T-helper 2 cell treated with Interferon-gamma antibody and Interleukin-4, amounts not matched to agents 5 μg/mL and 100 μg/mL, for 36 hours (primary cell): Measurements from ENCODE around the gene NPNT.

Source experiments
- DNase-seq: peaks from one replicate; pipeline ENCODE4 v3.0.0; 2021; ENCODE audit warnings: low spot score
- H3K27ac Mint-ChIP-seq: one replicate; pipeline ENCODE4 v1.8.0; 2021; ENCODE audit warnings: mild to moderate bottlenecking, mixed read lengths
- H3K27me3 Mint-ChIP-seq: one replicate; pipeline ENCODE4 v1.8.0; 2021; ENCODE audit warnings: low read depth, mixed read lengths
- H3K36me3 Mint-ChIP-seq: one replicate; pipeline ENCODE4 v1.8.0; 2021; ENCODE audit warnings: low read depth, mixed read lengths
- H3K4me1 Mint-ChIP-seq: one replicate; pipeline ENCODE4 v1.8.0; 2021; ENCODE audit warnings: low read depth, mixed read lengths
- H3K4me3 Mint-ChIP-seq: one replicate; pipeline ENCODE4 v1.8.0; 2022; ENCODE audit warnings: mild to moderate bottlenecking, moderate library complexity, mixed read lengths
- H3K9me3 Mint-ChIP-seq: one replicate; pipeline ENCODE4 v1.8.0; 2021; ENCODE audit warnings: mixed read lengths

Gene NPNT

DNA sequence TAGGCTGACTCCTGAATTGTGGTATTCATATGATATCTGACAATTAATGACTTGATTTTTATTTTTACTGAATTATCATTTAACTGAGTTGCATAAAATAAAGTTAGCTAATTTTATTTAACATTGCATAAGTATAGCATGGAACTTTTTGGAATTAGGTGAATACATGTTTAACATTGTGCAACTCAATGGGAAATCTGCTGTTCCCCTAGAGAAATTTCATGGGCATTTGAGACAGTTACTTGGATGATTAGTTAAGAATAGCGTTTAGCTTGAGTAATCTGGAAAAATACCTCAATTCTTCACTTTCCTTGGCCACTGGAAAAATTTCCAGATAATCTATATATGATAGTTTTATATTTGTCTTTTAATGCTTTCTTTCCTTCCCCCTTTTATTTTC lies 42.5 kb downstream of the NPNT start:
- no peaks in the 10 kb centered on the region for H3K4me1 Mint-ChIP-seq
- no peaks in the 10 kb centered on the region for H3K9me3 Mint-ChIP-seq

DNA sequence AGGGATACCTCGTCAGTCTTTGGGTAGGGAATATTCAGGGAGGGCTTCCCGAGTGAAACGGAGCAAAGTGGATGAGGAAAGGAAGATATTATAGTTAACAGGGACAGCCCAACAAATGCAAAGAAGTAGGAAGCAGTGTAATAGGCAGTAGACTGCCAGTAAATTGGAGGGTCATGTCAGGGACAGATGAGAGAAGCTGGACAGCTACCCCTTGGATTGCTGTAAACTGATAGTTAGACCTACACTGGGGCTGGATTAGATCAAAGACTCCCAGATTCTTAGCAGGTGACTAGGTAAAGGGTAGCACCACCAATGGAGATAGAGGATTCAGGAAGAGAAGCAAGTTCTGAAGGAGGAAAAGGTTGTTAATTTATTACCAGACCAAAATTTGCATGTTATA lies 48.0 kb downstream of the NPNT start:
- Mint-ChIP-seq H3K27ac (no peak overlapping the region), H3K4me3 (no peak overlapping the region), H3K36me3 (no peaks in the 10 kb centered on the region), H3K4me1 (no peaks in the 10 kb centered on the region), H3K9me3 (no peaks in the 10 kb centered on the region), H3K27me3 (no peaks in the 10 kb centered on the region)
- no peak for DNase-seq

More for the DNA sequence above, 42.5 kb downstream of the NPNT start:
- Mint-ChIP-seq H3K27ac (no peak overlapping the region), H3K36me3 (no peaks in the 10 kb centered on the region), H3K27me3 (no peaks in the 10 kb centered on the region), H3K4me3 (no peak overlapping the region)
- DNase-seq: no peak

DNA sequence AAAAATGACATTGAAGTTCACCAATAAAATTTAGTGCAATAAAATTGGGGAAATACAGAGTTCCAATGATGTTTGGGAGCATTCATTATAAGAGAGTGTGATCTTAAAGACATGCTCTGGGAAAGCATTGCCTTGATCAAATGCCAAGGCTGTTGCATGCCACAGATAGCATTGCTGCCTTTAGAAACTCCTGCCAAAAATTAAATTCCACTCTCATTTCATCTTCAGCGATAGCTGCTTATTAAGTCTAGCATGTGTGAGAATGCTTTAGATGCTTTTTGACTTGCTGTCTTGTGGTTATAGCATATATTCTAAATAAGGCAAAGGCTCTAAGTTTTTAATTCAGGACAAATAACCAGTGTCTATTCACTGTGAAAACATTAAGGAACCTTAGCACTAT lies 49.3 kb downstream of the NPNT start:
- Mint-ChIP-seq H3K4me1 (no peaks in the 10 kb centered on the region), H3K9me3 (no peaks in the 10 kb centered on the region), H3K27ac (no peak overlapping the region), H3K4me3 (no peak overlapping the region), H3K36me3 (no peaks in the 10 kb centered on the region), H3K27me3 (no peaks in the 10 kb centered on the region)
- no peak for DNase-seq

DNA sequence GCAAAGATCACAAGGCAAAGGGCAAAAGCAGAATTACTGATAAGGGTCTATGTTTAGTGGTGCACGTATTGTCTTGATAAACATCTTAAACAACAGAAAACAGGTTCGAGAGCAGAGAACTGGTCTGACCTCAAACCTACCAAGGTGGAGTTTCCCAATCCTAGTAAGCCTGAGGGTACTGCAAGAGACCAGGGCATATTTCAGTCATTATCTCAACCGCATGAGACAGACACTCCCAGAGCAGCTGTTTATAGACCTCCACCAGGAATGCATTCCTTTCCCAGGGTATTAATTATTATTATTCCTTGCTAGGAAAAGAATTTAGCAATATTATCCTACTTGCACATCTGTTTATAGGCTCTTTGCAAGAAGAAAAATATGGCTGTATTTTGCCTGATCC lies 51.5 kb downstream of the NPNT start:
- DNase-seq: no peak
- no peaks in the 10 kb centered on the region for H3K27me3 Mint-ChIP-seq
- H3K4me1 Mint-ChIP-seq: no peaks in the 10 kb centered on the region
- no peaks in the 10 kb centered on the region for H3K36me3 Mint-ChIP-seq
- no peak overlapping the region for H3K4me3 Mint-ChIP-seq
- no peak overlapping the region for H3K27ac Mint-ChIP-seq
- no peaks in the 10 kb centered on the region for H3K9me3 Mint-ChIP-seq

DNA sequence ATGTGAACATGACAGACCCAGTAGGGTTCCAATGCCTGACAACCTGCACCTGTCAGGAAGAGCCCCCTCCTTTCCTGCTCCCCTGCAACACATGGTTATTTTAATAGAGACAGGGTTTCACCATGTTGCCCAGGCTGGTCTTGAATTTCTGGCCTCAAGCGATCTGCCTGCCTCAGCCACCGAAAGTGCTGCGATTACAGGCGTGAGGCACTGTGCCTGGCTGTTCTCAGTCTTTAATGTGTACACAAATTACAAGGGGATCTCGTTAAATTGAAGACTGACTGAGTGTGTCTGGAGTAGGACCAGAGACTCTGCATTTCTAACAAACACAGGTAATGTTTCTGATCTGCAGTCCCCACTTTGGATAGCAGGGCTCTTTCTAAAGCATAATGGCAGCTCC lies 55.4 kb downstream of the NPNT start:
- H3K4me1 Mint-ChIP-seq: no peaks in the 10 kb centered on the region
- no peak overlapping the region for H3K4me3 Mint-ChIP-seq
- H3K36me3 Mint-ChIP-seq: no peaks in the 10 kb centered on the region
- no peaks in the 10 kb centered on the region for H3K9me3 Mint-ChIP-seq
- H3K27me3 Mint-ChIP-seq: no peaks in the 10 kb centered on the region
- H3K27ac Mint-ChIP-seq: no peak overlapping the region
- DNase-seq: no peak

DNA sequence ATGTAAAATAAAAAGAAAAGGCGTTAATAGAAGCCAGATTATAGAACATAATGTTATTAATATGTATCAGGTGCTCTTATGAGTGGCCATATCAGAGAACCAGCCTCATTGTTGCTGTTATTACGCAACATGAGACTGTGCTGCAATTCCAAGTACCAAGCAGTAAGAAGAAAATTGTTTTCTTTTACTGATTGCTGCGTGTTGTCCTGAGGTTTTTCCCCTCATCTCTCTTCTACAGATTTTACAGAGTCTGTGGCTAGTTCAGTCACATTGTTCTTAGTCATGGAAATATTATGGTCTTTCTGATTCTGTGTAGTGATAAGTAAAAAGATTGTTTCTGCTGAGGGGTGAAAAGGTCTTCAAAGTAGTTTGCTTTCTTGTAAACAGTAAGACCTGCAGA lies 55.9 kb downstream of the NPNT start:
- Mint-ChIP-seq H3K9me3 (no peaks in the 10 kb centered on the region), H3K27me3 (no peaks in the 10 kb centered on the region), H3K4me3 (no peak overlapping the region), H3K27ac (no peak overlapping the region), H3K36me3 (no peaks in the 10 kb centered on the region), H3K4me1 (no peaks in the 10 kb centered on the region)
- no peak for DNase-seq

DNA sequence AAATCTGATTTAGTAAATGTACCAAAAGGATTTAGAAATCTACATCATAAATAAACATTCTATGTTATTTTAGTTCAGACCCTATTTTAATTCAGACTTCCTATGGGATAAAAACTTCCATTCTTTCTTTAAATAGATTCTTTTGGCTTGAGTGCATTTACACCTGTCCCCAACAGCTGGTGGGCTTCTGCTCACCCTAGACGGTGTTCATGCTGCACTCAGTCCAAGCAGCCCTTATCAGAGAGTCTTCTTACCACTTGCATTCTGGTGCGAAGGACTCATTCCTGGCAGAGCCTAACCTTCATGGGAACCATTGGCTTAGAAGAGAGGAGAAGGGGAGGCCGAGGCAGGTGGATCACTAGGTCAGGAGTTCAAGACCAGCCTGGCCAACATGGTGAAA lies 57.3 kb downstream of the NPNT start:
- H3K4me3 Mint-ChIP-seq: no peak overlapping the region
- H3K4me1 Mint-ChIP-seq: no peaks in the 10 kb centered on the region
- H3K27me3 Mint-ChIP-seq: no peaks in the 10 kb centered on the region
- H3K9me3 Mint-ChIP-seq: no peaks in the 10 kb centered on the region
- H3K27ac Mint-ChIP-seq: no peak overlapping the region
- no peaks in the 10 kb centered on the region for H3K36me3 Mint-ChIP-seq
- no peak for DNase-seq

DNA sequence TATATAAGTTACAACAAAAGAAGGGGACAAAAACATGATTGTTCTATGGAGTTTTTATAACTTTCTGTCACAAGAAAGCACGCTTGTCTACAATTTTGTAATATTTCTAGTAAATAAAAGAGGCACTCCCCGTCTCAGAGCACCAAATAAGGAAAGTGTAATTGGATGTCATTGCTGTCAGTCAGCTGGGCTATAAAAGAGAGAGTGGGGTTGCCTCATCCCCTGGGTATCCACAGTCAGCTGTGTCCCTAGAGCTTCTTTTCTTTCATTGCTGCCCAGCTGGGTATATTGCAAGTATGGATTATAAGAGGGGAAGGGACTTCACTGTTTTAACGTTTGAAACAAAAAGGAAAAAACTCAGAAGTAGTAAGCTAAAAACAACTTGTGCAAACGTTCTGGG lies 61.3 kb downstream of the NPNT start:
- Mint-ChIP-seq H3K4me1 (no peaks in the 10 kb centered on the region), H3K27ac (no peak overlapping the region), H3K27me3 (no peaks in the 10 kb centered on the region)

DNA sequence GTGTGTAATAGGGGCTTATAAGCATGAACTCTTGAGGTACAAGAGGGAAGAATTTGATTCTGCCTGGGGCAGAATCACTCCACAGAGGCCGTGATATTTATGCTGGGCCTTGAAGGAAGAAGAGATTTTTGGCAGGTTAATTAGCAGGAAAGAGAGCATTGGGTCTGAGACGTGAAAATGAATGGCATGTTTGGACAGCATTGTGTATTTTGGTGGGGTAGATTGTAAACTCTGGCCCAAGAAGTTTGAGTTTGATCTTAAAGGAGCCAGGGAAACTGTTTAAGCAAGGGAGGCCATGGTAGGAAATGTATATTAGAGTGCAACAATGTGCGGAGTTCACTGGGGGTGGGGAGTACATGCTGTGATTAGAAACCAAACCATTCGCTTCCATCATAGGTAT lies 62.4 kb downstream of the NPNT start:
- Mint-ChIP-seq H3K36me3 (no peaks in the 10 kb centered on the region), H3K4me3 (no peak overlapping the region), H3K27ac (no peak overlapping the region), H3K27me3 (no peaks in the 10 kb centered on the region), H3K9me3 (no peaks in the 10 kb centered on the region), H3K4me1 (no peaks in the 10 kb centered on the region)
- DNase-seq: no peak

More for the DNA sequence above, 61.3 kb downstream of the NPNT start:
- H3K9me3 Mint-ChIP-seq: no peaks in the 10 kb centered on the region
- DNase-seq: no peak
- no peaks in the 10 kb centered on the region for H3K36me3 Mint-ChIP-seq
- no peak overlapping the region for H3K4me3 Mint-ChIP-seq

DNA sequence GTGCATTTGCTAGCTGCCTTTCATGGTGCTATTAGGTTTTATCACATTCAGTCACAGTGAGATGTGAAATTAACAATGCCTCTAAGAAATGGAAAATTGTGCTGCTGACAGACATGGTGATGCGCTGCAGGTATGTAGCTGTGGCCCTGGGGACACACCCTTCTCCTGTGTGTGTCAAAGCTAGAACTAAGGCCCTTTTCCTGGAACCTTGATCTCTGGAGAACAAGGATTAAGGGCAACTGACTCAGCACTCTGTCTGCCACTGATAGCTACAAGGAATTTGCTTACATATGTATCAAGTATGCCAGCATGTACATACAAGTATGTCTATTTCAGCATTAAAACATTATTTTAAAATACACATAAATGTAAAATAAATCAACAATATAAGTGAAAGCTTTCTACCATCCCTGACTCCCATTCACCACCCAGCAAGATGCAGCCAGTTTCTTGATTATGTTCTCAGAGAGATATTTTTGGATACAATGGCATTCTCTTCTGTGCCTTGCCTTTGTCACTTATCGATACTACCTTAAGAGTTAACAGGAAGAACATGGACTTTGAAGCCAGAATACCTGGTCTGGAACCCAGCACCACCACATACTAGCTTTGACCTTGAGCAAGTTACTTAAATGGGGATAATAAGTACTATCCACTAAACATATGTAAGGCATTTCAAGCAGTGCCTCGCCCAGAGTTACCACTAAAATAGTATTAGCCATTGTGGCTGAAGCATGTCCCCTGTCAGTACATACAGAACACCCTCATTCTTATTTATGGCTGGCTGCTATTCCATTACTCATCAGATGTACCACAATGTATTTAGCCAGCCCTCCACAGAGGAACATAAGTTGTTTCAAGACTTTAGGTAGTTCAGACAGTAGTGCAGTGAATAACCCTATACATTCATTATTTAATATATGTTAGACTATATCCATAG lies 68.5 kb downstream of the NPNT start:
- DNase-seq: no peak
- Mint-ChIP-seq H3K27ac (no peak overlapping the region), H3K27me3 (no peaks in the 10 kb centered on the region), H3K4me3 (no peak overlapping the region), H3K36me3 (no peaks in the 10 kb centered on the region), H3K4me1 (no peaks in the 10 kb centered on the region), H3K9me3 (no peaks in the 10 kb centered on the region)

DNA sequence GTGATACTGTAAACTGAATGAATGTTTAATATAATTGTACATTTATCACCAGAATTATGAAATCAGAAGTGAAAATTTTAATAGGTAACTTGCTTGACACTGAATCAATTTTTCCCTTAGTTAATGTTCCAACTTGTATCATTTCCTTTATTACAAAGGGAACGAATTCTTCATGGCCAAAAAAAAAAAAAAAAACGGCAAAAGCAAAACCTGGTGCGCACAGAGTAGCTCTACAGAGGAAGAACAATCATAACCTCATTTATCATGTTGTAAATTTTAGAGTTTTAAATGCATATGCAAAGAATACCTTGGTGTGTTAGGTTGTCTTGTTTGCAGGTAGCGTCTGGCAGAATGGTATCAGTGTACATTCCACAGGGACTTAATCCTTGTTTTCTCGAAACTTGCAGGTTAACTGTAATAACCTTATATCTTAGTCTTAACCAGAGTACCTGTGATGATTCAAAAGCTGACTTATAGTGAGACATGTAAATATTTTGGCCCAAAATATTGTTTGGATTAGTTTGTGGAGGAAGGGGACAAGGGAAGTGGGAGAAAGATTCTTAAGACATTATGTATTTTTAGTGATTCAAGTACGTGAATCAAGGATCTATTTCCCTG lies 70.0 kb downstream of the NPNT start:
- H3K4me3 Mint-ChIP-seq: no peak overlapping the region
- no peaks in the 10 kb centered on the region for H3K27me3 Mint-ChIP-seq
- no peaks in the 10 kb centered on the region for H3K9me3 Mint-ChIP-seq
- DNase-seq: no peak
- no peaks in the 10 kb centered on the region for H3K4me1 Mint-ChIP-seq
- no peaks in the 10 kb centered on the region for H3K36me3 Mint-ChIP-seq
- no peak overlapping the region for H3K27ac Mint-ChIP-seq

DNA sequence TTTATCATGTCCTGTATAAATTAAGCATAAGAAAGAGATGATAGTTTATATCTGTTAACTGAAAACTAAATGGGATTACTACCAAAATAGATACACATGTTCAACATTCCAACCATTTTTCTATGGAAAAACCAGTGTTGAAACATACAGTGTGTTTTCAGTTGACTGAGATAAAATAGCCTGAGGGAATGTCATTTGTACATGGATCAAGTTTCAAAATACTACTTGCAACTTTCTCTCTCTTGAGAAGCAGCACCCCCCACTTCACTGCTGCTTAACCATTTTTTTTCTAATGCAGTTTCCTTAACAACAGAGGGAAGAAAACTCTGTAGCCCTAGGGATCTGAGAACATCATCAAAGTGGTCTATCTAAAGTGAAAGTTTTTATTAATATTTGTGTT lies 70.8 kb downstream of the NPNT start:
- H3K4me3 Mint-ChIP-seq: no peak overlapping the region
- H3K9me3 Mint-ChIP-seq: no peaks in the 10 kb centered on the region
- no peaks in the 10 kb centered on the region for H3K4me1 Mint-ChIP-seq
- no peak for DNase-seq
- H3K36me3 Mint-ChIP-seq: no peaks in the 10 kb centered on the region
- H3K27ac Mint-ChIP-seq: no peak overlapping the region
- no peaks in the 10 kb centered on the region for H3K27me3 Mint-ChIP-seq

DNA sequence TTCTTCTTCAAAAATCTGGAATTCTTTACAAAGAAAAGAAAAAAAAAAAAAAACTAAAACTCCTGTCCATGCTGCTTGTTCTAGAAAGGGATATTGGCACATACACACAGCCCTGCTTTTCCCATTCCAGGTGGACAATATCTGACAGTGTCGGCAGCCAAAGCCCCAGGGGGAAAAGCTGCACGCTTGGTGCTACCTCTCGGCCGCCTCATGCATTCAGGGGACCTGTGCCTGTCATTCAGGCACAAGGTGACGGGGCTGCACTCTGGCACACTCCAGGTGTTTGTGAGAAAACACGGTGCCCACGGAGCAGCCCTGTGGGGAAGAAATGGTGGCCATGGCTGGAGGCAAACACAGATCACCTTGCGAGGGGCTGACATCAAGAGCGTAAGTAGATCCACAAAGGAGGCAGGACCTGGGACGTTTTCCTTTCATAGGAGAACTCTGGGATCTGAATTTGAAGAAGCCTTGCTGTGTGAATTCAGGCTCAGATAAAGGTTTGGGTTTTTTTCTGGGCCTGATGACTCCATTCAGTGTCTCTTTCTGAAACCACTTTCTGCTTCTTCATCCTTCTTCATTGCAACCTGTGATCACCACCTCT lies 71.9 kb downstream of the NPNT start:
- Mint-ChIP-seq H3K4me1 (no peaks in the 10 kb centered on the region), H3K27me3 (no peaks in the 10 kb centered on the region), H3K4me3 (no peak overlapping the region), H3K9me3 (no peaks in the 10 kb centered on the region), H3K27ac (no peak overlapping the region), H3K36me3 (no peaks in the 10 kb centered on the region)
- no peak for DNase-seq

DNA sequence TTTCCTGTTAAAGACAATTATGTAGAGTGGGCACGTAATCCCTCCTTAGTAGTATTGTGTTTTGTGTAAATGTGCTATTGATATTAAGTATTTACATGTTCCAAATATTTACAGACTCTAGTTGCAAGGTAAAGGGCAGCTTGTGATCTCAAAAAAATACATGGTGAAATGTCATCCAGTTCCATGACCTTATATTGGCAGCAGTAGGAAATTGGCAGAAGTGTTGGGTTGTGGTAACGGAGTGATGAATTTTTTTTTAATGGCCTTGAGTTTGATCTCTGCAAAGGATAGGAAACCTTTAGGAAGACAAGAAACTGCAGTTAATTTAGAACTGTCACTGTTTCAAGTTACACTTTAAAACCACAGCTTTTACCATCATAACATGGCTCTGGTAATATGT lies 74.3 kb downstream of the NPNT start:
- no peaks in the 10 kb centered on the region for H3K36me3 Mint-ChIP-seq
- no peaks in the 10 kb centered on the region for H3K27me3 Mint-ChIP-seq
- H3K27ac Mint-ChIP-seq: no peak overlapping the region
- H3K4me1 Mint-ChIP-seq: no peaks in the 10 kb centered on the region
- no peak overlapping the region for H3K4me3 Mint-ChIP-seq
- no peaks in the 10 kb centered on the region for H3K9me3 Mint-ChIP-seq
- DNase-seq: no peak
